OCI-LY3 (cell line): ENCODE measurements around the gene TMEM8B.

ENCODE experiments used
- CTCF ChIP-seq: fragments of 200-600, 300-600 bp; sonication (generic); IDR thresholded peaks from 2 replicates; pipeline ENCODE4 v1.5.1; 2014; ENCODE audit warnings: antibody characterized with exemption, low read length, low read depth
- EZH2phosphoT487 ChIP-seq: fragments of 200-600 bp; shearing (Covaris generic); IDR thresholded peaks from 2 replicates; pipeline ENCODE4 v1.6.1; 2018; ENCODE audit warnings: antibody characterized with exemption, mixed run types, low read depth

- TF ChIP-seq CTCF: no peak
- no peak for TF ChIP-seq EZH2phosphoT487
Measured at GRCh38 chr9:35914301-35914807, 85.3 kb downstream of the TMEM8B start.
